GM12878 (cell line): ENCODE data around the gene GALE.

Experiments used
- BMI1 ChIP-seq: fragments of 450-650 bp; IDR thresholded peaks from 2 replicates; pipeline ENCODE4 v1.6.1; 2016; ENCODE audit warnings: mild to moderate bottlenecking, moderate library complexity, borderline replicate concordance
- EP300 ChIP-seq, 2 experiments: fragments of 150-350 bp in 1 of 2; IDR thresholded peaks; 2 replicates each; pipeline ENCODE4 v1.6.1; 2011 to 2012; ENCODE audit warnings: low read depth in 2 of 2, low read length in 2 of 2, borderline replicate concordance in 1 of 2, improper control_type of control experiment in 1 of 2, inconsistent platforms in 1 of 2; ENCODE audit not compliant: control insufficient read depth in 1 of 2
- JUND ChIP-seq: IDR thresholded peaks from 2 replicates; pipeline ENCODE4 v1.6.1; 2012; ENCODE audit warnings: low read depth, mild to moderate bottlenecking, low read length, improper control_type of control experiment, moderate library complexity
- KDM1A ChIP-seq: fragments of 200-600 bp; sonication (generic); IDR thresholded peaks from 2 replicates; pipeline ENCODE4 v1.6.1; 2016; ENCODE audit warnings: borderline replicate concordance
- NRF1 ChIP-seq: conservative IDR thresholded peaks from 2 replicates; pipeline ENCODE4 v1.6.1; 2011; ENCODE audit warnings: mild to moderate bottlenecking, low read depth, low read length, improper control_type of control experiment
- POLR2A ChIP-seq: IDR thresholded peaks from 2 replicates; pipeline ENCODE4 v1.6.1; 2011; ENCODE audit warnings: low read depth, mild to moderate bottlenecking, low read length
- RFX5 ChIP-seq: IDR thresholded peaks from 2 replicates; pipeline ENCODE4 v1.6.1; 2011; ENCODE audit warnings: low read depth, low read length, improper control_type of control experiment
- SMC3 ChIP-seq: IDR thresholded peaks from 2 replicates; pipeline ENCODE4 v1.6.1; 2011; ENCODE audit warnings: low read length, improper control_type of control experiment, borderline replicate concordance
- TF ChIP-seq, protein P1 (sequence below): IDR thresholded peaks from 2 replicates; pipeline ENCODE4 v1.6.1; 2011; ENCODE audit warnings: borderline replicate concordance, low read depth, mild to moderate bottlenecking, moderate library complexity, mixed read lengths, low read length; ENCODE audit not compliant: insufficient read depth; ENCODE audit errors: extremely low read length
- TF ChIP-seq, protein P2 (sequence below): fragments of 450-650 bp; formaldehyde crosslinking; IDR thresholded peaks from 2 replicates; pipeline ENCODE4 v1.4.0; 2020; ENCODE audit warnings: mild to moderate bottlenecking, moderate library complexity
- TF ChIP-seq, protein P3 (sequence below), 3 experiments: IDR thresholded peaks in 2 of 3; conservative IDR thresholded peaks in 1 of 3; 2 replicates each; pipeline ENCODE4 v1.5.1; 2011; ENCODE audit warnings: low read depth in 3 of 3, low read length in 3 of 3, mild to moderate bottlenecking in 3 of 3, control low read depth in 2 of 3, moderate library complexity in 2 of 3, inconsistent platforms in 1 of 3, mixed read lengths in 1 of 3; ENCODE audit not compliant: control insufficient read depth in 2 of 3, insufficient read depth in 1 of 3; ENCODE audit errors: extremely low read depth in 1 of 3

DNA sequence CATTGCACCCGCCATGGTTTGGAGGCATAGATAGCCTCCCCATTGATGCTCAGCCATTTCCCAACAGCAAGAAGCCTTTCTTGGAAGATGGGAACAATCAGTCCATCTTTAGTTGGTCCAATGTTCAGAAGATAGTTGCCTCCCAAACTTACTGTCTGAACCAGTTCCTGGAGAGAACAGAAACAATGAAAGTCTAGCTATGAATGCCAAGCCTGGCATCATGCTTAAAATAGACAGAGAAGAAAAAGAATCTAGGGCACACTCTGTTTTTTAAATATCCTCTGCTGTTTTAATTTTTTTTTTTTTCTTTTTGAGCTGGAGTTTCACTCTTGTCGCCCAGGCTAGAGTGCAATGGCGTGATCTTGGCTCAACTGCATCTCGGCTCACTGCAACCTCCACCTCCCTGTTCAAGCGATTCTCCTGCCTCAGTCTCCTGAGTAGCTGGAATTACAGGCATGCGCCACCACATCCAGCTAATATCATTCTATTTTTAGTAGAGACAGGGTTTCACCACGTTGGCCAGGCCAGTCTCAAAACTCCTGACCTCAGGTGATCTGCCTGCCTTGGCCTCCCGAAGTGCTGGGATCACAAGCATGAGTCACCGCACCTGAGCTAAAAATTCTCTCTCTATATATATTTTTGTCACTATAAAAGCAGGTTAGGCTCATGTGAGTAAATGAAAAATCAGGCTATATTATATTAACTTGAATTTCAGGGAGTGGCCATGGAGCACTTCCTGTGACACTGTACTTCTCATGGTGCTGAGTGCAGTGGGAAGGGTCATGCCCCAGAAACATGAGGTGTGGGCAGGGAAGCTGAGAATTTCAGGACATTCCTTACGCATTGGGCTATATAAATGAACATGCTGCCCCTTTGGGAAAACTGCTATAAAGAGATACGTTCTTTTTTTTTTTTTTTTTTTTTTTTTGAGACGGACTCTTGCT, 48.4 kb upstream of the GALE start:
- no peak for TF ChIP-seq KDM1A
- TF ChIP-seq JUND = no peak
- no peak for TF ChIP-seq EP300 (IDR thresholded peaks at IDR 0.05; ENCODE audit: borderline replicate concordance in 1 of 2, control insufficient read depth in 1 of 2, low read depth in 2 of 2, low read length in 2 of 2)
- no peak for TF ChIP-seq BMI1
- TF ChIP-seq SMC3 = no peak
- TF ChIP-seq, protein P1, sequence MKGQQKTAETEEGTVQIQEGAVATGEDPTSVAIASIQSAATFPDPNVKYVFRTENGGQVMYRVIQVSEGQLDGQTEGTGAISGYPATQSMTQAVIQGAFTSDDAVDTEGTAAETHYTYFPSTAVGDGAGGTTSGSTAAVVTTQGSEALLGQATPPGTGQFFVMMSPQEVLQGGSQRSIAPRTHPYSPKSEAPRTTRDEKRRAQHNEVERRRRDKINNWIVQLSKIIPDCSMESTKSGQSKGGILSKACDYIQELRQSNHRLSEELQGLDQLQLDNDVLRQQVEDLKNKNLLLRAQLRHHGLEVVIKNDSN = no peak
- TF ChIP-seq RFX5 = no peak
- TF ChIP-seq, protein P2, sequence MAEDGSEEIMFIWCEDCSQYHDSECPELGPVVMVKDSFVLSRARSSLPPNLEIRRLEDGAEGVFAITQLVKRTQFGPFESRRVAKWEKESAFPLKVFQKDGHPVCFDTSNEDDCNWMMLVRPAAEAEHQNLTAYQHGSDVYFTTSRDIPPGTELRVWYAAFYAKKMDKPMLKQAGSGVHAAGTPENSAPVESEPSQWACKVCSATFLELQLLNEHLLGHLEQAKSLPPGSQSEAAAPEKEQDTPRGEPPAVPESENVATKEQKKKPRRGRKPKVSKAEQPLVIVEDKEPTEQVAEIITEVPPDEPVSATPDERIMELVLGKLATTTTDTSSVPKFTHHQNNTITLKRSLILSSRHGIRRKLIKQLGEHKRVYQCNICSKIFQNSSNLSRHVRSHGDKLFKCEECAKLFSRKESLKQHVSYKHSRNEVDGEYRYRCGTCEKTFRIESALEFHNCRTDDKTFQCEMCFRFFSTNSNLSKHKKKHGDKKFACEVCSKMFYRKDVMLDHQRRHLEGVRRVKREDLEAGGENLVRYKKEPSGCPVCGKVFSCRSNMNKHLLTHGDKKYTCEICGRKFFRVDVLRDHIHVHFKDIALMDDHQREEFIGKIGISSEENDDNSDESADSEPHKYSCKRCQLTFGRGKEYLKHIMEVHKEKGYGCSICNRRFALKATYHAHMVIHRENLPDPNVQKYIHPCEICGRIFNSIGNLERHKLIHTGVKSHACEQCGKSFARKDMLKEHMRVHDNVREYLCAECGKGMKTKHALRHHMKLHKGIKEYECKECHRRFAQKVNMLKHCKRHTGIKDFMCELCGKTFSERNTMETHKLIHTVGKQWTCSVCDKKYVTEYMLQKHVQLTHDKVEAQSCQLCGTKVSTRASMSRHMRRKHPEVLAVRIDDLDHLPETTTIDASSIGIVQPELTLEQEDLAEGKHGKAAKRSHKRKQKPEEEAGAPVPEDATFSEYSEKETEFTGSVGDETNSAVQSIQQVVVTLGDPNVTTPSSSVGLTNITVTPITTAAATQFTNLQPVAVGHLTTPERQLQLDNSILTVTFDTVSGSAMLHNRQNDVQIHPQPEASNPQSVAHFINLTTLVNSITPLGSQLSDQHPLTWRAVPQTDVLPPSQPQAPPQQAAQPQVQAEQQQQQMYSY = no peak
- TF ChIP-seq, protein P3, sequence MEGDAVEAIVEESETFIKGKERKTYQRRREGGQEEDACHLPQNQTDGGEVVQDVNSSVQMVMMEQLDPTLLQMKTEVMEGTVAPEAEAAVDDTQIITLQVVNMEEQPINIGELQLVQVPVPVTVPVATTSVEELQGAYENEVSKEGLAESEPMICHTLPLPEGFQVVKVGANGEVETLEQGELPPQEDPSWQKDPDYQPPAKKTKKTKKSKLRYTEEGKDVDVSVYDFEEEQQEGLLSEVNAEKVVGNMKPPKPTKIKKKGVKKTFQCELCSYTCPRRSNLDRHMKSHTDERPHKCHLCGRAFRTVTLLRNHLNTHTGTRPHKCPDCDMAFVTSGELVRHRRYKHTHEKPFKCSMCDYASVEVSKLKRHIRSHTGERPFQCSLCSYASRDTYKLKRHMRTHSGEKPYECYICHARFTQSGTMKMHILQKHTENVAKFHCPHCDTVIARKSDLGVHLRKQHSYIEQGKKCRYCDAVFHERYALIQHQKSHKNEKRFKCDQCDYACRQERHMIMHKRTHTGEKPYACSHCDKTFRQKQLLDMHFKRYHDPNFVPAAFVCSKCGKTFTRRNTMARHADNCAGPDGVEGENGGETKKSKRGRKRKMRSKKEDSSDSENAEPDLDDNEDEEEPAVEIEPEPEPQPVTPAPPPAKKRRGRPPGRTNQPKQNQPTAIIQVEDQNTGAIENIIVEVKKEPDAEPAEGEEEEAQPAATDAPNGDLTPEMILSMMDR (IDR thresholded peaks at IDR 0.05 in 2 of 3, conservative IDR thresholded peaks at IDR 0.05 in 1 of 3; ENCODE audit: control insufficient read depth in 2 of 3, extremely low read depth in 1 of 3, insufficient read depth in 1 of 3, low read depth in 3 of 3, low read length in 3 of 3) = no peak
- no peak for TF ChIP-seq NRF1
- no peak for TF ChIP-seq POLR2A
